IMR-90 (cell line): Measurements from ENCODE around the gene COTL1.

Experiments
- BHLHE40 ChIP-seq: fragments of 150-350 bp; IDR thresholded peaks from 2 replicates; pipeline ENCODE4 v1.6.1; 2016; ENCODE audit warnings: mild to moderate bottlenecking, low read depth, low read length
- MAFK ChIP-seq: IDR thresholded peaks from 2 replicates; pipeline ENCODE4 v1.6.1; 2012; ENCODE audit warnings: low read depth, low read length, improper control_type of control experiment
- MAZ ChIP-seq: IDR thresholded peaks from 2 replicates; pipeline ENCODE4 v1.6.1; 2012; ENCODE audit warnings: low read depth, mild to moderate bottlenecking, low read length, improper control_type of control experiment, moderate library complexity, borderline replicate concordance
- NFE2L2 ChIP-seq: fragments of 150-350 bp; IDR thresholded peaks from 2 replicates; pipeline ENCODE4 v1.6.1; 2016; ENCODE audit warnings: low read depth, mild to moderate bottlenecking, low read length
- POLR2A ChIP-seq: IDR thresholded peaks from 2 replicates; pipeline ENCODE4 v1.6.1; 2012; ENCODE audit warnings: mild to moderate bottlenecking, low read depth, low read length
- RAD21 ChIP-seq: IDR thresholded peaks from 2 replicates; pipeline ENCODE4 v1.6.1; 2012; ENCODE audit warnings: low read length, improper control_type of control experiment
- RCOR1 ChIP-seq: IDR thresholded peaks from 2 replicates; pipeline ENCODE4 v1.6.1; 2012; ENCODE audit warnings: mild to moderate bottlenecking, low read length, improper control_type of control experiment; ENCODE audit not compliant: insufficient replicate concordance
- RFX5 ChIP-seq: IDR thresholded peaks from 2 replicates; pipeline ENCODE4 v1.8.0; 2012; ENCODE audit warnings: low read depth, mild to moderate bottlenecking, low read length, moderate library complexity
- TF ChIP-seq, protein P1 (sequence below): conservative IDR thresholded peaks from 2 replicates; pipeline ENCODE4 v1.5.1; 2012; ENCODE audit warnings: mild to moderate bottlenecking, low read depth, low read length, improper control_type of control experiment
- TF ChIP-seq, protein P2 (sequence below): fragments of 150-350 bp; IDR thresholded peaks from 2 replicates; pipeline ENCODE4 v1.6.1; 2017; ENCODE audit warnings: mild to moderate bottlenecking, antibody characterized with exemption, low read length, low read depth

DNA sequence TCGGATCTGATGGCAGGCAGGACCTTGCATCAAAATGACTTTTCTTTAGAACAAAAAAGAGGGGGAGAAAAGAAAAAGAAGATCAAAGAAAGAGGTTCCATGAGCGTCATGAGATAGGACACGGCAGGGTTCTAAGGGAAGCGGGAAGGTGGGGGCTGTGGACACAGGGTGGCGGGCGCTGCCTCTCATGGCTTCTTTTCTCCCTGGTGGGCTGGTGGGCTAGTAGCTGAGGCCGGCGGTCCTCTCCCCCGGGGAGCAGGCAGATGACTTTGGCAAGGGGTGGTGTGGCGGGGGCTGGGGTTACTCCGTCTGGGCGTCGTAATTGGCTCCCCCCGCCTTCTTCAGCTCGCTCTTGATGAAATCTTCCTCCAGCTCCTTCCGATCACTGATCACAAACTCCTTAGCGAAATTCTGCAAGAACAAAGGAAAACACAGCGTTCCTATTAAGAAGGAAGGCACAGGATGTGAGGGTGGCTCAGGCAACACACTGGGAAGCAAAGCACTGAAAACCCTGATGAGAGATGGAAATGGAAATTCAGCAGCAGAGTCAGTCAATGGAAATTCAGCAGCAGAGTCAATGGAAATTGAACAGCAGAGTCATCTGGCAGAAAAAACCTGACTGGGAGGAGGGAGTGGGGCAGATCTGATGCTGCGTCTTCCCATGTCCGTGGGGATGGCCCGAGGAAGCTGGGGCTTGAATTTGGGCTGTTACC is 51.2 kb downstream of the COTL1 start:
- TF ChIP-seq, protein P1, sequence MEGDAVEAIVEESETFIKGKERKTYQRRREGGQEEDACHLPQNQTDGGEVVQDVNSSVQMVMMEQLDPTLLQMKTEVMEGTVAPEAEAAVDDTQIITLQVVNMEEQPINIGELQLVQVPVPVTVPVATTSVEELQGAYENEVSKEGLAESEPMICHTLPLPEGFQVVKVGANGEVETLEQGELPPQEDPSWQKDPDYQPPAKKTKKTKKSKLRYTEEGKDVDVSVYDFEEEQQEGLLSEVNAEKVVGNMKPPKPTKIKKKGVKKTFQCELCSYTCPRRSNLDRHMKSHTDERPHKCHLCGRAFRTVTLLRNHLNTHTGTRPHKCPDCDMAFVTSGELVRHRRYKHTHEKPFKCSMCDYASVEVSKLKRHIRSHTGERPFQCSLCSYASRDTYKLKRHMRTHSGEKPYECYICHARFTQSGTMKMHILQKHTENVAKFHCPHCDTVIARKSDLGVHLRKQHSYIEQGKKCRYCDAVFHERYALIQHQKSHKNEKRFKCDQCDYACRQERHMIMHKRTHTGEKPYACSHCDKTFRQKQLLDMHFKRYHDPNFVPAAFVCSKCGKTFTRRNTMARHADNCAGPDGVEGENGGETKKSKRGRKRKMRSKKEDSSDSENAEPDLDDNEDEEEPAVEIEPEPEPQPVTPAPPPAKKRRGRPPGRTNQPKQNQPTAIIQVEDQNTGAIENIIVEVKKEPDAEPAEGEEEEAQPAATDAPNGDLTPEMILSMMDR: no peak
- TF ChIP-seq, protein P2, sequence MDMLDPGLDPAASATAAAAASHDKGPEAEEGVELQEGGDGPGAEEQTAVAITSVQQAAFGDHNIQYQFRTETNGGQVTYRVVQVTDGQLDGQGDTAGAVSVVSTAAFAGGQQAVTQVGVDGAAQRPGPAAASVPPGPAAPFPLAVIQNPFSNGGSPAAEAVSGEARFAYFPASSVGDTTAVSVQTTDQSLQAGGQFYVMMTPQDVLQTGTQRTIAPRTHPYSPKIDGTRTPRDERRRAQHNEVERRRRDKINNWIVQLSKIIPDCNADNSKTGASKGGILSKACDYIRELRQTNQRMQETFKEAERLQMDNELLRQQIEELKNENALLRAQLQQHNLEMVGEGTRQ: no peak
- TF ChIP-seq RAD21 (no peak), POLR2A (no peak), RCOR1 (no peak), MAZ (no peak), BHLHE40 (no peak), NFE2L2 (no peak), MAFK (no peak), RFX5 (no peak)
